Gastroesophageal sphincter (tissue), 3 donors: ENCODE data around the gene CHCHD1.
"Not testable (repeated sequence)": the region's sequence is repeated elsewhere in the genome, so short reads cannot be mapped to it uniquely, and the experiment has no call there.

Source experiments
- EP300 ChIP-seq: sonication (generic); formaldehyde crosslinking; IDR thresholded peaks from one replicate; pipeline ENCODE4 v1.6.1; 2017; ENCODE audit warnings: antibody characterized with exemption, mild to moderate bottlenecking
- POLR2A ChIP-seq, 2 donors: fragments of 450-650 bp; IDR thresholded peaks; one replicate each; pipeline ENCODE4 v1.6.1; 2017; ENCODE audit warnings: antibody characterized with exemption in 2 of 2, mild to moderate bottlenecking in 2 of 2, moderate library complexity in 1 of 2
- TF ChIP-seq, protein P1 (sequence below), 4 experiments: fragments of 200-600 bp in 2 of 4; fragments of 450-650 bp in 2 of 4; sonication (generic) in 1 of 4; IDR thresholded peaks; one replicate each; pipeline ENCODE4 v1.5.1; 2017 to 2019; ENCODE audit warnings: antibody characterized with exemption in 4 of 4, mild to moderate bottlenecking in 2 of 4, moderate library complexity in 2 of 4

GRCh38 chr10:73787031-73787800 is 5.4 kb downstream of the CHCHD1 start:
- not testable (repeated sequence) for TF ChIP-seq EP300; POLR2A (IDR thresholded peaks at IDR 0.05)
- TF ChIP-seq, protein P1, sequence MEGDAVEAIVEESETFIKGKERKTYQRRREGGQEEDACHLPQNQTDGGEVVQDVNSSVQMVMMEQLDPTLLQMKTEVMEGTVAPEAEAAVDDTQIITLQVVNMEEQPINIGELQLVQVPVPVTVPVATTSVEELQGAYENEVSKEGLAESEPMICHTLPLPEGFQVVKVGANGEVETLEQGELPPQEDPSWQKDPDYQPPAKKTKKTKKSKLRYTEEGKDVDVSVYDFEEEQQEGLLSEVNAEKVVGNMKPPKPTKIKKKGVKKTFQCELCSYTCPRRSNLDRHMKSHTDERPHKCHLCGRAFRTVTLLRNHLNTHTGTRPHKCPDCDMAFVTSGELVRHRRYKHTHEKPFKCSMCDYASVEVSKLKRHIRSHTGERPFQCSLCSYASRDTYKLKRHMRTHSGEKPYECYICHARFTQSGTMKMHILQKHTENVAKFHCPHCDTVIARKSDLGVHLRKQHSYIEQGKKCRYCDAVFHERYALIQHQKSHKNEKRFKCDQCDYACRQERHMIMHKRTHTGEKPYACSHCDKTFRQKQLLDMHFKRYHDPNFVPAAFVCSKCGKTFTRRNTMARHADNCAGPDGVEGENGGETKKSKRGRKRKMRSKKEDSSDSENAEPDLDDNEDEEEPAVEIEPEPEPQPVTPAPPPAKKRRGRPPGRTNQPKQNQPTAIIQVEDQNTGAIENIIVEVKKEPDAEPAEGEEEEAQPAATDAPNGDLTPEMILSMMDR (IDR thresholded peaks at IDR 0.05), result not testable (repeated sequence)
